NCI-H1092 (cell line): ENCODE measurements around the gene FAM219B.
A peak's percentile ranks its signal among the peaks of the same experiment; 100 is the strongest.
"Not testable (repeated sequence)": the region's sequence is repeated elsewhere in the genome, so short reads cannot be mapped to it uniquely, and the experiment has no call there.

Source experiments
- DNase-seq: peaks from one replicate; lab custom pipeline; 2025; lab: John Stamatoyannopoulos, UW

Gene FAM219B, protein sequence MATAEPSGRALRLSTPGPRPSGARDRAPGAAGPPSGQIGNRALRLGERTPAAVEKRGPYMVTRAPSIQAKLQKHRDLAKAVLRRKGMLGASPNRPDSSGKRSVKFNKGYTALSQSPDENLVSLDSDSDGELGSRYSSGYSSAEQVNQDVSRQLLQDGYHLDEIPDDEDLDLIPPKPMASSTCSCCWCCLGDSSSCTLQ

DNA sequence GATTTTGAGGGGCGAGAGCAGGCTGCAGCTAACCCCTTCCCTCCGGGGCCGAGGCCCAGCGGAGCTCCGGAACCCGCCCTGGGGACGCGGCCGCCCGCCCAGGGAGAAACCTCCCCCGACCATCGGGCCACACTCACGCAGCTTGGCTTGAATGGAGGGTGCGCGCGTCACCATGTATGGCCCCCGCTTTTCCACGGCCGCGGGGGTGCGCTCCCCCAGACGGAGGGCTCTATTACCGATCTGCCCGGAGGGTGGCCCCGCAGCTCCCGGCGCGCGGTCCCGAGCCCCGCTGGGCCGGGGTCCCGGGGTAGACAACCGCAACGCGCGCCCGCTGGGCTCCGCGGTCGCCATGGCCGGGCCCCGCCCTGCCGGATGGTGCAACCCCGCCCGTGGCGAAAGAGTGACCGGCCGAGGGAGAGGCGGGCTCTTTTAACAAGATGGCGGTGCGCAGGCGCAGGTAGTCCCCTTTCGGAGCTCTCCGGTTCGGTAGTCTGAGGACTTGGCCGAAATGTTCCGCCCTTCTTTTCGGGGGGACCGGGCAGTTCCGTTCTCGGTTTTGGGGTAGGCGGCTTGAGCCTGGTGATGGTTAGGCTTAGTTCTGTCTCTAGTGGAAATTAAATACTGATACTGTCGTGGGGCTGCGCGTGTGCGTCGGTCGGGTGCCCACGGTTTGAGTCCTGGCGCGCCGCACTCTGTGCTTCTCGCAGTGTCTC, at the start of gene FAM219B:
Gene FAM219B (minus strand): TSS at position 402 of the 713 bp plus-strand sequence. CDS start 51 bp downstream, at position 351.
- peak; percentile 73 for DNase-seq

DNA sequence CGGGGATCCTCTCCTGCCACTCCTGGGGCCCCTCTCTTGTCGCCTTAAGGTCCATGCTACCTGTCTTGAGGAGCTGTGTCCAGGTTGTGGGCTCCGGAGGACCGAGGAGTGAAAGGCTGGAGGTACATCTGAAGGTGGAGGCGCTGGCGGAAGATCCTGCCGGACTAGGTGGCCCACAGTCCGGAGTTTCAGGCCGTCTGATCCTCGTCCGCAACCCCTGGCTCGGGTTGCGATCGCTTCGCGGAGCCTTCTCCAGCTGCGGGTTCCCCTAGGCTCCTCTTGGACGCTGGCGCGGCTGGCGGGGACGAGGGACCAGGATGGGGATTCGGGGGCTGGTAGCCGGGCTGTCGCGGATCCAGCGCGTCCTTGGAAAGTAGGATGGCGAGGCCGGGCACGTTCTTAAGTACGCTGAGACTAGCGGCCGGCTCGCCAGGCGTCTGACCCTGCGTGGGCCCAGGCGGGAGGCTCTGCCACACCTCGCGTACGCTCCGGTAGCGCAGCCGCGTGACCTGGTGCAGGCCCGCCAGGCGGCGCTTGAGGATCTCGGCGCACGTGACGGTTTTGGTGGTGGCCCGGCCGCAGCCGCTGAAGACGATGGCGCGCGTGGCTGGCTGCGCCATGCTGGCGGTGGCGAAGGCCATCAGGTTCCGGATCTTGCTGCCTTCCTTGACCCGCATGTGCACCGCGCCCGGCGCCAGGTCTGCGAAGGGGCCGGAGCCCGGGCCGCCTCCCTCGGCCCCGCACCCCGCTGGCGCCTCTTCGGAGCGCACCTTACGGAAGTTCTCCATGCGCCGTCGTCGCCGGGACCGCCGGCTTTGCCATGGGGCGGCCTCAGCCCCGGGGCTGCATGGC, 49.4 kb upstream of the FAM219B start:
- DNase-seq = peak; percentile 29

DNA sequence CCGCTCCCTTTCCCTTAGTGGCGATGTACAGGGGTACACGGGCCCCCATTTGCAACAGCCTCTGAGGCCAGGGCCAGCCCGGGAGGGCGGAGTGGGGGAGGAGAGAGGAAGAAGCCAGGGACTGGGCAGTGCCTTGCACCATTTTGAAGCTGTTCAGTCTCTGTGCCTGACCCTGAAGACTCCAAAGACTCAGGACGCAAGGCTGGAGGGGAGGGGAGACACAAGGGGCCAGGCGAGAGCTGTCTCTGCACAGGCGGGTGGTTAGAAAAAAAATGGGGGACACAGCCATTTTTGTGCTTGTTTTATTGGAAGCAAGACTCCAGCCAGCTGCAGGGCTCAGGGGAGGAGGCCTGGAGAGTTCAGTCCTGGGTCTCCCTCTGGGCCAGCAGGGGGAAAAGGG, 48.4 kb upstream of the FAM219B start:
- DNase-seq = no peak

DNA sequence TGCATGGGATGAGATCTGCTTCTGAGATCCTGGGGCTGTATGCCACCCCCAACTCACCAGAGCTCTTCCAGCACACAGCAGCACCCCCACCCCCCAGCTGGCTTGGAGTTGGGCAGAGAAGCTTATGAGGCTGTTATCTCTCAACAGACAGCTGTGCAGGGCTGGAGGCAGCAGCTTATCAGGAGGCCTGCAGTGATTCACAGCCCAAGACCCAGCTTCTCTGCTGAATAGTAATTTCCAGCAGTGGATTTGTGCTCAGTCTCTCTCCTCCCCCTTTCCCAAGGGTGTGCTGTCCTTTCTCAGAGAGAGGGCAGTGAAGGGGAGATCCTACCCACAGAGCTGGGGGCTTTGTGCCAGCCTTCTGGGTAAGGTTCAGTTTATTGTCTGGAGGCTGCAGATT, 47.9 kb upstream of the FAM219B start:
- DNase-seq = no peak

DNA sequence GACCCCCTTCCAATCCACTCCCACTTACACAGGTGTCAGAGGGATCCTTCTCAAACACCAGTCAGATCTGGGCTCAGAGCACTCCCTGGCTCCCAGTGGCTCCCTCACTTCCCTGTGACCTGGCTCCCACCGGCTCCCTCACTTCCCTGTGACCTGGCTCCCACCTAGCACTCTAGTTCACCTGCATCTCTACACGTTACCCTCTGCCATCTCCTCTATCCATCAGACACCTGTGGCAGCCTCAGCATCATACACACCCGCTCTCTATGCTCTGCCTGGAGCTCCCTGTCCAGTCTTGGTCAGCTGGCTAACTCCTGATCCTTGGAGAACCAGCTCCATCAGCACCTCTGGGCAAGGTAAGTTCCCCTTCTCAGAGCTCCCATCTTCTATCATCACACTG, 44.4 kb upstream of the FAM219B start:
- DNase-seq = no peak

DNA sequence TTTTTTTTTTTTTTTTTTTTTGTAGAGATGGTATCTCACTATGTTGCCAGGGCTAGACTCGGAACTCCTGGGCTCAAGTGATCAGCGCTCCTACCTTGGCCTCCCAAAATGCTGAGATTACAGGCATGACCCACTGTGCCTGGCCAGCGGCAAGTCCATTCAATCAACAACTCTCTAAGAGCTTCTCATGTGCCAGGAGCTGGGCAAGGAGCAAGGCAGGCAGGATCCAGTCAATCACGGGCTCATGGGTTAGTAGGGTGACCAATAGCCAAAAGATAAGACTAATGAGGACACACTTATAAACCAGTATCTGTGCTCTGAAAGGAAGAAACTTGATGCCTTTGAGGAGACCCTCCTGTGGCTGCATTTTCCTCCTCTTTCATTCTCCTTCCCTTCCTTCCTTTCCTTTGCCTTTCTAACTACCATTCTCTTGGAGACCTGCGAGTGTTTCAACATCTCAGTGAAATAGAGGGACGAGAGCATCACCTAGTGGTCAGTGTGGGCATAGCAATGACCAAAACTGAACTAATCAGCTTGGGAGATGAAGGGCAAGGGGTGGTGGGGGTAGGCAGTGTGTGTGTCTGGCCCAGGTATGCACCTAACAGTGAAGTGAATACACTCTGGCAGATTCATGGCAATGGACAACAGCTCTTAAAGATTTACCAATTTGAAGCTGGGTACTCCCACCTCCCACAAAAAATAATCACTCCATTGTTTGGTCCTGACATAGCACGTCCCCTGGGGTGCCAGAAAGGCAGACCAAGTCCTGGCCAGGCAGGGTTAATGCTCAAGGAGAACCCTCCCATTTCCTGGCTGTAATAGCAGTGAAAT, 43.6 kb upstream of the FAM219B start:
- peak; percentile 58 for DNase-seq

DNA sequence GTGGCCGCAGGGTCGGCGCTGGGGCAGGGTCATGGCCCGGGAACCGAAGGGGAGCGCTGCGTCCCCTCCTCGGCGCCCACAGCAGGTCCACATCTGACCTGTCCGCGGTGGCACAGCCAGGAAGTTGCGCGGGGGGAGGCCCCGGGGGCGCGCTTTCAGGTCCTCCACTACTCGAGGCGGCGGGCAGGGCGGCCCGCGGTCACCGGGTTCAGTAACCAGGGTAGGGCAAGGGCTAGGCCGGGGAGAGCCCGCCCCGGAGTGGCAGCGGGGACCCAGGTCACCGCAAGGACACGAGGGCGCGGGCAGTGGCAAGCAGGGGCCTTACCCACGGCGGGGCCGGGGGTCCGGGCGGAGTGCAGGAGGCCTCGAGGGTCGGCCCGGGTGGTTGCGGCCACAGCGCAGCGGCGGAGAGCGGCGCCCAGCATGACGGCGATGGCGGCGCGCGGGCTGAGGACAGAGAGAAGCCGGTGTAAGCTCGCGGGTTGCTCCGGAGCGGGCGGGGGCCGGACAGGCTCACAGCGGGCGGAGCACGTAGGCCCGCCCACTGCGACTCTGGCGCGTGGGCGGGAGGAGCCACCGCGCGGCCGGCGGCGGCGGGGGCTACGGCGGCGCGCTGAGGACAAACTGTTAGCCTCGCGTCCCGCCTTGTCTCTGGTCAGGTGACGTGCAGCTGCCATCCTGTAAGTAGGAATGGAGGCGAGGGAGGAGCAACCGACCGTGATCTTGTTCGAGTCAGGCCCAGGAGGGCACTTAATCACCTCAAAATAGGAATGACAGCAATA, 31.1 kb upstream of the FAM219B start, which contains the start of gene COX5A:
Gene COX5A (minus strand): TSS at position 484 of the 782 bp plus-strand sequence. CDS start 59 bp downstream, at position 425.
- peak; percentile 91 for DNase-seq

DNA sequence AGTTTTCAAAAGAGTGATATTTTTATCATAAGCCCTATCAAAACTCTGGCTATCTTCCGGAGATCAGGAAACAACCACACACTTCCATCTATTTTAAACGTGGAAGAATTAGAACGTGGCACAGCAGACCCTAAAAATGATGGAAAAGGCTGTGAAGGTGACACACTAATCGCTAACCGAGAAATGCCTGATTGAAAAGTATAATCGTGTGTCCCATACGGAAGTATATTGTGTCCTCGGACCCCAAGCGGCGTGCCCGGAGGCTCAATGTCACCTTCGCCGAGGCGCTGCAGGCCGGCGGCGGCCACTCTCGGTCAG, 30.6 kb upstream of the FAM219B start:
- DNase-seq = no peak

DNA sequence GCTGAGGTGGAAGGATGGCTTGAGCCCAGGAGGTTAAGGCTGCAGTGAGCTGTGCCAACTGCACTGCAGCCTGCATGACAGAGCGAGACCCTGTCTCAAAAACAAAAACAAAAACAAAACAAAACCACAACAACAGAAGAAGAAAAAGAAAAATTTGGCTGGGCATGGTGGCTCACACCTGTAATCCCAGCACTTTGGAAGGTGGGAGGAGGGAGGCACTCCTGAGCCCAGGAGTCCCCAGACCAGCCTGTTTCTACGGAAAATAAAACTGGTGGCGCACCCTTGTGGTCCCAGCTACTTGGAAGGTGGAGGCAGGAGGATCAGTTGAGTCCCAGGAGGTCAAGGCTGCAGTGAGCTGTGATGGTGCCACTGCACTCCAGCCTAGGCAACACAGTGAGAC, 28.5 kb upstream of the FAM219B start:
- not testable (repeated sequence) for DNase-seq

DNA sequence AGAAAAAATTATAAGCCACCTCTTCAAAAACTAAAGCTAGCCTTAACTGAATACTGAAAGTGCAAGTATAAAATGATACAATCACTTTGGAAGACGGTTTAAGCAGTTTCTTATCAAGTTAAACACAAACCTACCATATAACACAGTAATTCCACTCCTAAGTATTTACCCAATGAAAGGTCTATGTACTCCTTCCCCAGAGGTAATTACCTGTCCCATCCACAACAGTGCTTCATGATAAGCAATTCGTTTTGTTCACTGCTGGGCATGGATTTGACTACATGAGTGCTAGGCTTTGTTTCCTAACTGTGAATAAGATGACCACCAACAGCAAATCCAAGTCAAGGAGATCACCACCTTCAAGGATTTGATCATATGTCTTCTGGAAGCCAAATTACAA, 26.9 kb upstream of the FAM219B start:
- no peak for DNase-seq

DNA sequence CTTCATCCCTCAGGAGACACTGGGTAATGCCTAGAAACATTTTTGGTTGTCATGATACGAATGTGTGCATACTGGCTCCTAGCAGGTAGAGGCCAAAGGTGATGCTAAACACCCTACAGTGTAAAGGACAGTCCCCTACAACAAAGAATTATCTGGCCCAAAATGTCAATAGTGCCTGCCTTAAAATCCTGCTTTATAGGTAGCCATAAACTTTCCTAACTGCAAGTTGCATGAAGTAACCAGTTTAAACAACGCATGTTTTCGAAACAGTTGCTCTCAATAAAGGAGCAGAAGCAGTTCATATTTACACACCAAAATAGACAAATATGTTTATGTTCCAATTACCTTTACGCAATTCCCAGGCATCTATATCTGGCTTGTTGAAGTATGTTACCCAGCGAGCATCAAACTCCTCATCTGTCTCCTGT, 22.1 kb upstream of the FAM219B start:
- no peak for DNase-seq

DNA sequence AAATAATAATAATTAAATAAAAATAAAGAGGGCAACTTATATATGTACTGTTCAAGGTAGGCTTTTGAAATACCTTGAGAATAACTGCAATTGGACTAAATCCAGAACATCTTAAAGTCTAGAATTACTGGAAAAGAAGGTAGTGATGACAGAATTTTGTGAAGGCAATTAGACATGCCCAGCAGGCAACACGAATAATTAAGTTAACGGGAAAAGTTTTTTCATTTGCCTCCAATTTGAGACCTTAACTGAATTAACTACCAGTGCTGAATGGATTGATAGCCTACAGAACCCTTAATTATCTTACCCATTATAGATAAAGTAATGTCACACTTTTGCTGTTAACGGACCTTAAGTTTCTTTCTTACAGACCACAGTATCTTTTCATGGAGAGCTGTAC, 17.9 kb upstream of the FAM219B start:
- DNase-seq = no peak

DNA sequence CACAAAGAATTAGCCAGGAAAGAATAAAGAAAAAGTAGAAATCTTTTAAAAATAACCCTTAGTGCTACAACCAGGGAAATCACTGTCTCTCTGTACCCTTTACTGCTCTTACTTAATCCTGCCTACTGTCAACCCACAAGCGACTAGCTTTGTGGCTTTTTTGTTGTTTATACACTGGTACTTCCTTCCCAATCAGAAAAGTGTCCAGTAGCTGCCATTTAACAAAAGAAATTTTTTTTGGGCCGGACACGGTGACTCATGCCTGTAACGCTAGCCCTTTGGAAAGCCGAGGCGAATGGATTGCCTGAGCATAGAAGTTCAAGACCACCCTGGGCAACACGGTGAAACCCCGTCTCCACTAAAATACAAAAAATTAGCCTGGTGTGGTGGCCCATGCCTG, 13.8 kb upstream of the FAM219B start:
- no peak for DNase-seq

DNA sequence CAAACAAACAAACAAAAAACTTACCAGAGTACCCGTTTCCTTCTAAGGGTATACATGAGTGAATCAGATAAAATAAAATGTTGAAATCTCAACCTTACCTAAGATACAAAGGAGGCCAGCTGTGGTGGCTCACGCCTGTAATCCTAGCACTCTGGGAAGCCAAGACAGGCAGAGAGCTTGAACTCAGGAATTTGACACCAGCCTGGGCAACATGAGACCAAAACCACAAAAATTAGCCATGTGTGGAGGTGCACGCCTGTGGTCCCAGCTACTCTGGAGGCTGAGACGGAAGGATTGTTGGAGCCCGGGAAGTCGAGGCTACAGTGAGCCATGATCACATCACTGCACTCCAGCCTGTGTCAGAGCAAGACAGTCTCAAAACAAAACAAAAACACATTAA, 11.0 kb upstream of the FAM219B start:
- no peak for DNase-seq

DNA sequence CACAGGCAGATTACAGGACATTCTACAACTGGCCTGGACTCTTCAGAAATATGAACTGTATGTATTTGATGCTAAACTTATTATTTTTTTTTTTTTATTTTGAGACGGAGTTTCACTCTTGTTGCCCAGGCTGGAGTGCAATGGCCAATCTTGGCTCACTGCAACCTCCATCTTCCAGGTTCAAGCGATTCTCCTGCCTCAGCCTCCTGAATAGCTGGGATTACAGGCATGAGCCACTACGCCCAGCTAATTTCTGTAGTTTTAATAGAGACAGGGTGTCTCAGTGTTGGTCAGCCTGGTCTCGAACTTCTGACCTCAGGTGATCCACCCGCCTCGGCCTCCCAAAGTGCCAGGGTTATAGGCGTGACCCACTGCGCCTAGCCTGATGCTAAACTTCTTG, 7.1 kb upstream of the FAM219B start:
- DNase-seq = not testable (repeated sequence)

DNA sequence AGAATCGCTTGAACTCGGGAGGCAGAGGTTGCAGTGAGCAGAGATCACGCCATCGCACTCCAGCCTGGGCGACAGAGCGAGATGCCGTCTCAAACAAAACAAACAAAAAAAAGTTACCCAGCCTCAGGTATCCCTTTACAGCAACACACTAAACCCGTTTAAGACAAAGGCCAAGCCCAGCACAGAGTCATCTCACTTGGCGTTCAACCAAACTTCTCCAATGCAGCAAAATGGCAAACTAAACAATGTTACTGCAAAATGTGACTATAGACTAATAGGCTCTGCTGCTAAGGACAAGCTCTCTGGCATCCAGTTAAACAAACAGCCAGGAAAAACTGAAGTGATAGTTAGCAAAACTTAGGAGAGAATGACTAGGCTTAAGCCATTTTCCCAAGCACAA, 6.4 kb upstream of the FAM219B start:
- no peak for DNase-seq

DNA sequence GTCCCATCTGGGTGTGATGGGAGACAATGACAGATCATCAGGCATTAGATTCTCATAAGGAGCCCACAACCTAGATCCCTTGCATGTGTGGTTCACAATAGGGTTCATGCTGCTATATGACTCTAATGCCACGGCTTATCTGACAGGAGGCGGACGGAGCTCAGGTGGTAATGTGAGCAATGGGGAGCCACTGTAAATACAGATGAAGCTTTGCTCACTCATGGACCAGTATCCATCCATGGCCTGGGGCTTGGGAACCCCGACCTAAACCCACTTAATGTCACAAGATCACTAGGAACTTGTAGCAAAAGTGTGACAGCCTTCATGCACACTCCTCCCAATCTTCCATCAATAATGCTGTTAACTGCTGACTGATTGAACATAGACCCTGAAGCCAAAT, 2.0 kb upstream of the FAM219B start:
- no peak for DNase-seq

DNA sequence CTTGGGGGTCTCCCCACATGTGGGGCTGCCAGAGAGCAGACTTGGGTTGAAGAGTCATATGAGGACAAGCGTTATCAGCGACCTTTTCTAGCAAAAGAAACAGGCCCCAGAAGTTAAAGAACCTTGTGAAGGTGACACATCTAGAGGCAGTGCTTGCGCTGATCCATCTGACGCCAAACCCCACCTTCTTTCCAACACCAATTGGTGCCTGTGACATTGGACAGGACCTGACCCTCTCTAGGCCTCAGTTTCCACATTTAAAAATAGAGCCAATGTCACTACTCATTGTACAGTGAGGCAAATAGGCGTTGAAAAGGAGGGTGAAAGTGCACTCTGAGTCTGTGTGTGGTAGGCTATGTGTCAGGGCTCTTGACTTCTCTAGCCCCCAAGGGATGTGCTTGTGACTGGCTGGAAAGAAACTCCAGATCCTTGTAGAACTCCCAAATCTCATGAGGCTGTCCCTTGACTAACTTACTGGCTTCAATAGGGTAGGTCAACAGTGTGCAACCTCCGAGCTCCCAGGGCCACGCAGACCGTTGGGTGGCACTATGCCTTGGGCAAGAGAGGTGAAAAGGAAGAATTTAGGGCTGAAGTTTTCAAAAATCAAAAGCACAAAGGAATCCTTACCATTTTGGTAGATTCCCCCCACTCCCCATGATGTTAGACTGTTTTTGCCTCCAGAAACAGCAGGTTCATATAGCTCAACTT, 666 bp upstream of the FAM219B start:
- DNase-seq = no peak

DNA sequence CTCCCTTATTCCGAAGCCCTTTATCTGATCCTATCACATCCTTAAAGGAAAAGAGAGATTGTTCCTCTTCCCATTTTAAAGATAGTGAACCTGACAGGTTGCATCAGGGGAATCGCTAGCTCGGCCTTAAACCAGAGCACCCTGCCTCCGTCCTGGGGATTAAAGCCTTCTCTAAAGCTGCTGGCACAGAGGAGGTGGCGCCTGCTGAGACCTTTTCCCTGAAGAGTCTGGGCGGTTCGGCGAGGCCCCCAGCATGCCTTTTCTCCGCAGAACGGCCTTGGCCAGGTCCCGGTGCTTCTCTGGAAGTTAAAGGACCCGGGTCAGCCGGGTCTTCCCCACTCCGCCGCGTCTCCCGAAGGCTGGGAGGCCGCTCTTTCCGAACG, 593 bp downstream of the FAM219B start:
- DNase-seq = no peak

DNA sequence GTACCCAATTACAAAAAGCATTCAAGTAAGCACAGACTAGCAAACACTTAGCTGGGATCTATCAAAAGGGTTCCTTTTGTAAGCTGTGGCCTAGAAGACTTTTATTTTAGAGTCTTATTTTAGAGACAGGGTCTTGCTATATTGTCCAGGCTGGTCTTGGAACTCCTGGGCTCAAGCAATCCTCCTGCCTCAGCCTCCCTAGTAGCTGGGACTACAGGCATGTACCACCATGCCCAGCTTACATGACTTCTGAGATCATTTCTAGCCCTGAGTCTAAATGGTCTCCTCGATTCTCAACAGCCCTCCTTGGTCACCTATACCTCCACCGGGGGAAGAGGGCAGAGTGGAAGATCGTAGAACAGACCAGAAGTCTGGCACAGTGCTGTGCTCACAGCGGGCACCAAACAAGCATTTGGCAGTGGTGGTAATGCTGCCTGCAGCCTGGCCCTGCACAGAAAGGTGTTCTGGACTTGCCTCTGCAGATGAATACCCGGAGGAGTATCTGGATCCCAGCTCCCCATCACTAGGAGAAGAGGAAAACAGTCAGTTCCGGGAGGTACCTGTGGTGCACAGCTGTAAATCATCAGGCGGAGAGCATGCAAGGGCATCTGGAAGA, 2.4 kb downstream of the FAM219B start:
- no peak for DNase-seq
